ENCODE measurements around the gene FBXL16. TPM values are rescaled to one million over a fixed set of nuclear protein-coding genes. Genes with fewer than 3 reads are reported as not detected.

Gene FBXL16
- total RNA-seq, 4 donors from 2014 or later = 0.42 to 1.2 (median 0.51) TPM

DNA sequence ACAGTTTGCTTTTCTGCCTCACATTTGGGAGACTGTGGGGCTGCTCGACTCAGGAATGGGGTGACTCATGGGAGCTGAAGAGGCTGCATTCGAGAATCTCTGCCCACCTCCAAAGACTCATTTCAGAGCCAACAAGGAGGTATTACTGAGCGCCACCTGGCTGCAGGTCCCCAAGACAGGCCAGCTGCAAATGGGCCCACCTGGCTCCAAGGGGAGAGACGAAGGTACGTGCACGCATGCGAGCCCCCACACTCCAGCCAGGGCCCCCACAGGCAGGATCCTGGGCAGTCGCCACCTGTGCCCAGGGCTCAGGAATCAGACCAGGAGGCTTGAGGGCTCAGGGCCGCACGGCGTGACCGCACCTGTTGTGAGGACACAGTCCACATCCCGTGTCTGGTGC is 27.3 kb upstream of the FBXL16 start:
- Histone ChIP-seq H3K9me3 (no peaks in the 10 kb centered on the region), H3K36me3 (peaks cover 44 to 83% (median 78%) of the 10 kb centered on the region in 4 donors), H3K4me1 (peaks cover 11 to 14% (median 12%) of the 10 kb centered on the region in 4 donors), H3K27me3 (peaks cover 0 to 14% (median 4%) of the 10 kb centered on the region in 4 donors), H3K27ac (replicated peaks in 1 of 4) (no peak overlapping the region), H3K4me3 (no peak overlapping the region)
- DNase-seq (ENCODE audit: extremely low spot score) = no peak
- intact Hi-C loops (cut with DNase I) = no loop called here
- no peak for TF ChIP-seq POLR2A (IDR thresholded peaks at IDR 0.05; ENCODE audit: low read depth)
- TF ChIP-seq POLR2AphosphoS5 (IDR thresholded peaks at IDR 0.05) = no peak
- TF ChIP-seq, protein P1, sequence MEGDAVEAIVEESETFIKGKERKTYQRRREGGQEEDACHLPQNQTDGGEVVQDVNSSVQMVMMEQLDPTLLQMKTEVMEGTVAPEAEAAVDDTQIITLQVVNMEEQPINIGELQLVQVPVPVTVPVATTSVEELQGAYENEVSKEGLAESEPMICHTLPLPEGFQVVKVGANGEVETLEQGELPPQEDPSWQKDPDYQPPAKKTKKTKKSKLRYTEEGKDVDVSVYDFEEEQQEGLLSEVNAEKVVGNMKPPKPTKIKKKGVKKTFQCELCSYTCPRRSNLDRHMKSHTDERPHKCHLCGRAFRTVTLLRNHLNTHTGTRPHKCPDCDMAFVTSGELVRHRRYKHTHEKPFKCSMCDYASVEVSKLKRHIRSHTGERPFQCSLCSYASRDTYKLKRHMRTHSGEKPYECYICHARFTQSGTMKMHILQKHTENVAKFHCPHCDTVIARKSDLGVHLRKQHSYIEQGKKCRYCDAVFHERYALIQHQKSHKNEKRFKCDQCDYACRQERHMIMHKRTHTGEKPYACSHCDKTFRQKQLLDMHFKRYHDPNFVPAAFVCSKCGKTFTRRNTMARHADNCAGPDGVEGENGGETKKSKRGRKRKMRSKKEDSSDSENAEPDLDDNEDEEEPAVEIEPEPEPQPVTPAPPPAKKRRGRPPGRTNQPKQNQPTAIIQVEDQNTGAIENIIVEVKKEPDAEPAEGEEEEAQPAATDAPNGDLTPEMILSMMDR (IDR thresholded peaks at IDR 0.05) = no peak
- no peak for TF ChIP-seq EP300 (IDR thresholded peaks at IDR 0.05)
- WGBS = 85% methylated on average over 5 of the region's 13 CpGs

DNA sequence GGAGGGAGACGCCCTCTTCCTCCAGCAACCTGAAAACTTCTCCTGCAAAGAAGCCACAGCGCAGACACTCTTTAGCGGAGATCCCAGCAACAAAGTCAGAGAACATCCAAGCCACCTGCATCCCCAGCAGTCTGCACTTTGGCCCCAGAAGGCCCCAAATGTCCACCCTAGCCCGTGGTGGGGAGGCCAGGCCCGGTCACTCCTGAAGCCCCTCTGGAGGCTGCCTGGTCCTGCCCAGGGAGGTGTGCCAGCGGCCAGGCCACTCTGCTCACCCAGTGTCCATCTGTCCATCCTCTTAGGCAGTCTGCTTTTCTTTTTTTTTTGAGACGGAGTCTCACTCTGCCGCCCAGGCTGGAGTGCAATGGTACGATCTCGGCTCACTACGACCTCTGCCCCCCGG is 26.7 kb upstream of the FBXL16 start:
- Histone ChIP-seq H3K4me3 (no peak overlapping the region), H3K4me1 (peaks cover 17 to 20% (median 18%) of the 10 kb centered on the region in 4 donors), H3K27me3 (peaks cover 0 to 20% (median 8%) of the 10 kb centered on the region in 4 donors), H3K36me3 (peaks cover 43 to 77% (median 72%) of the 10 kb centered on the region in 4 donors), H3K9me3 (no peaks in the 10 kb centered on the region), H3K27ac (replicated peaks in 1 of 4) (no peak overlapping the region)
- DNase-seq (ENCODE audit: extremely low spot score) = no peak
- TF ChIP-seq, protein P1 (IDR thresholded peaks at IDR 0.05) = no peak
- TF ChIP-seq EP300 (IDR thresholded peaks at IDR 0.05) = no peak
- no peak for TF ChIP-seq POLR2A (IDR thresholded peaks at IDR 0.05; ENCODE audit: low read depth)
- no peak for TF ChIP-seq POLR2AphosphoS5 (IDR thresholded peaks at IDR 0.05)
- 93% methylated on average over 11 of the region's 12 CpGs for WGBS
- intact Hi-C loops (cut with DNase I) = no loop called here

DNA sequence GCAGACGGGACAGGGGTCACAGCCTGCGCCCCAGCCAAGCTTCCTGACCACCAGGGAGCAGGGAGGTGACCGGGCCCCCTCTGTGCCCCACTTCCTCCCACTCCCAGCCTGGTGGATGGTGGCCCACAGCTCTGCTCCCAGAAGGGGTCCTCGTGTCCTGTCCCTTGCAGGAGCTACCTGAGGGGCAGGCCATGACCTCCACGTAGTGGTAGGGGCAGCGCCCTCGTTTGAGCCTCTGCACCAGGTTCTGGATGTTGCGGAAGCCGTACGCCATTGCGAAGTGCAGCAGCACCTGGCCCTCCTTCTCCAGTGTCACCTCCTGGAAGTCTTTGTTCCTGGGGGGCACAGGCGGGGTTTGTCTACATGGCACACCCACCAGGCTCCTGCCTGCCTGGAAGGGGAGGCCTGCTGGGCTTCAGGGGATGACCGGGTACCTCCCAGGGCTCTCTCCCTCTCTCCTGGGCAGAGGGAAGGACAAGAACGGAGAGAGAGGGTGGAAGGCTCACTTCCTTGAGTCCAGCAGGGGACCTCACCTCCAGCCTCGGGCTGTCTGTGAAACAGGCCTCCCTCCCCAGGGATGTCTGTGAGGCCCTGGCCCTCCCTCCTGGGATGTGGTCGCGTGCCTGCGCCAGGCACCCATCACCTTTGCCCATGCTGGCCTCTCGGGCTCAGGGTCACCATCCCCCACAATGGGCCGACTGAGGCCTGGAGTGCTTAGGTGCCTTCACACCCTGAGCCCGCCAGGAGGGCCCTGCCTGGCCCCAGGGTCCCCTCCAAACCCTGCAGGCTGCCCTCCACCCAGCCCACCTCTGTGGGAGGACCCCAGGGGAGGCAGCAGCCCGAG is 25.3 kb upstream of the FBXL16 start:
- TF ChIP-seq POLR2AphosphoS5 (IDR thresholded peaks at IDR 0.05) (no peak), EP300 (IDR thresholded peaks at IDR 0.05) (no peak), POLR2A (IDR thresholded peaks at IDR 0.05; ENCODE audit: low read depth) (no peak)
- TF ChIP-seq, protein P1 (IDR thresholded peaks at IDR 0.05) = no peak
- intact Hi-C loops (cut with DNase I) = no loop called here
- DNase-seq (ENCODE audit: extremely low spot score) = no peak
- Histone ChIP-seq H3K4me1 (peaks cover 26 to 35% (median 32%) of the 10 kb centered on the region in 4 donors), H3K4me3 (no peak overlapping the region), H3K27me3 (peaks cover 0 to 35% (median 21%) of the 10 kb centered on the region in 4 donors), H3K36me3 (peaks cover 29 to 62% (median 58%) of the 10 kb centered on the region in 4 donors), H3K27ac (replicated peaks in 1 of 4) (no peak overlapping the region), H3K9me3 (no peaks in the 10 kb centered on the region)
- WGBS = 79% methylated on average over 17 of the region's 22 CpGs

DNA sequence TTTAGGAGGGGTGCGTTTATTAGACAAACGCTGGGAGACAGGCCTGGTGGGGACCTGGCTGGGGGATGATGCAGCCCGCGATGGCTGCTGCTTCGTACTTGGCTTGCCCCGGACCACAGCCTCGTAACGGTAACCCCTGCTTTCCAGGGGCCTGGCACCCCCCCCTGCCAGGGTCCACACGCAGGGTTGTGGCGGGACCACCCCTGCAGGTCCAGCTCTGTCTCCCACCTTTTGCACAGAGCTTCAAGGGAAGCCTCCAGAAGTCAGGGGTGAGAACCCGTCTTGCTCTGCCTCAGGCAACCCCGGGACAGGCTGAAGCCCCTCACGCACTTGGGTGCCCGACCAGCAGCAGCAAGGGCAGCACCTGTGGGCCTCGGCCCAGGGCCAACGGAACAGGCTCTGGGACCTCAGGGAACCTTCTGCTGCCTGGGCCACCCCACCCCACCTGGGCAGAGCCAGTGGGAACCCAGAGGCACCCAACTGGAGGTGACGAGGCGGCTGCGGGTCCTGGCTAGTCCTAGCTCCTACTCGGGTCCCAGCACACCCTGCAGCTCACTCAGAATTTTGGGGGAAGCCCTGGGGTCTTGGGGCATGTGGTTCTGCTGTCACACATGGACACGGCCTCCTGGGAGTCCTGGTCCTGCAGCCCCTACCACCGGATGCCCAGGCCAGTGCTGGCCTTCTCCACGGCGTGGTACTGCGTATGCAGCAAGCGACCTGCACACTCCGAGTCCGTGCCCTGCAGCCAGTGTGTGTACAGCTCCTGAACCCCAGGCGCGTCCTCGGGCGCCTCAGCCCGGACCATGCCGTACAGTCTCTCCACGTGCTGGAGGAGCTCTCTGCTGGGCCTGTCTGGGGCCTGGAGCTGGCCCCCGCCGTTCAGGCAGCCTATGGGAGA is 24.4 kb upstream of the FBXL16 start:
- H3K4me1 ChIP-seq = peaks cover 26 to 35% (median 32%) of the 10 kb centered on the region in 4 donors
- TF ChIP-seq, protein P1 (IDR thresholded peaks at IDR 0.05) = no peak
- TF ChIP-seq POLR2A (IDR thresholded peaks at IDR 0.05; ENCODE audit: low read depth) = no peak
- TF ChIP-seq EP300 (IDR thresholded peaks at IDR 0.05) = no peak
- TF ChIP-seq POLR2AphosphoS5 (IDR thresholded peaks at IDR 0.05) = no peak
- intact Hi-C loops (cut with DNase I) = no loop called here
- no peak for DNase-seq (ENCODE audit: extremely low spot score)
- no peak overlapping the region for H3K27ac ChIP-seq (replicated peaks in 1 of 4)
- H3K36me3 ChIP-seq = peaks cover 24 to 54% (median 49%) of the 10 kb centered on the region in 4 donors
- H3K27me3 ChIP-seq = peaks cover 0 to 43% (median 24%) of the 10 kb centered on the region in 4 donors
- WGBS = 80% methylated on average over 15 of the region's 37 CpGs
- no peaks in the 10 kb centered on the region for H3K9me3 ChIP-seq
- H3K4me3 ChIP-seq = no peak overlapping the region
